Measurements from ENCODE around the gene IZUMO1R.
"Not testable (repeated sequence)": the region's sequence is repeated elsewhere in the genome, so short reads cannot be mapped to it uniquely, and the experiment has no call there.

IZUMO1R gene

GRCh38 chr11:94325681-94326080 is 21.3 kb downstream of the IZUMO1R start:
- DNase-seq (ENCODE audit: low read depth, low spot score), result no peak

DNA sequence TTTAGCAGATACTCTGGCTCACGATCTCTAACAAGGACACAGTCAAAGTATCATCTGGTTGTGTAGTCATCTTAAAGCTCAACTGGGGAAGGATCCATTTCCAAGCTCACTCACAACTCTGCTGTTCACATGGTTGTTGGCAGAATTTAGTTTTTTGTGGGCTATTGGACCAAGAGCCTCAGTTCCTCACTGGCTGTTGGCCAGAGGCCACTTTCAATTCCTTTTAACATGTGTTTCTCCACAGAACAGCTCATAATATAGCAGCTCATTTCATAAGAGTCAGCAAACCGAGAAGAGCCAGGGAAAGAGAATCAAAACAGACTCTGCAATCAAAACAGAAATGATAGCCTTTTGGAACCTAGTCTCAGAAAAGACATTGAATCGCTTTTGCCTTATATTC is 22.6 kb downstream of the IZUMO1R start:
- DNase-seq (ENCODE audit: low read depth, low spot score), result no peak

GRCh38 chr11:94328587-94329080 is 24.3 kb downstream of the IZUMO1R start:
- no peak for DNase-seq (ENCODE audit: low read depth, low spot score)

DNA sequence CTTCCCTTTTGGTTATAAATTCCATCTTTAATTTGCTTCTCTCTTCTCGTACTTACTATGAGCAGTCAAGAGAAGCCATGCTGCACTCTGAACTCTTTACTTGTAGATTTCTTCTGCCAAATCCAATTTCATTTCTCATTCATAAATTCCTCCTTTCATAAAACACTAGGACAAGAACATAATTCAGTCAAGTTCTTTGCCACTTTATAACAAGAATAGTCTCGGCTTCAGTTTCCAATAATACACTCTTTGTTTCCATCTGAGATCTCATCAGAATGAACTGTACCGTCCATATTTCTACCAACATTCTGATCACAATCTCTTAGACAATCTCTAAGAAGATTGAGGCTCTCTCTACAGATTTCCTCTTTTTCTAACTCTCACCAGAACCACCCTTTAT is 25.1 kb downstream of the IZUMO1R start:
- DNase-seq (ENCODE audit: low read depth, low spot score), result no peak

GRCh38 chr11:94330789-94331188 is 26.4 kb downstream of the IZUMO1R start:
- peak; percentile 14 for DNase-seq (ENCODE audit: low read depth, low spot score)

- DNase-seq (ENCODE audit: low read depth, low spot score), result no peak
Observed at GRCh38 chr11:94332814-94333213, 28.4 kb downstream of the IZUMO1R start.

- DNase-seq (ENCODE audit: low read depth, low spot score), result no peak
Observed at GRCh38 chr11:94336033-94336432, 31.7 kb downstream of the IZUMO1R start.

DNA sequence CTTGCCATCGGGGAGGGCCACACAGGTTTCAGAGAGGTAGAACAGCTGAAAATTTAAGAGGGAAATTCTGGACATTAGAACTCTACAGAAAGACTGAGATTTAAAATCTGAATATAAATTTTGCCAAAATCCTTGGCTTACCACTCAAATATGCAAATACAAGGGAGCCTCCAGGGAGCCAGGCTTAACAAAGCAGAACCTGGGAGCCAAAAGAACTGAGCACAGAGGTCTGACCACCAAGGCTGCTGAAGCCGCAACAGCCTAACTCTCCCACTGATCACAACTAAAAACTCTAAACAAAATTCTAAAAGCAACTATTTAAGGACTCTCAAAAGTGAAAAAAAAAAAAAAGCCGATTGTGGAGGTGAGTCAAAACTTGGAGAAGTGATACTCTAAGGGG is 34.3 kb downstream of the IZUMO1R start:
- DNase-seq (ENCODE audit: low read depth, low spot score), result no peak

DNA sequence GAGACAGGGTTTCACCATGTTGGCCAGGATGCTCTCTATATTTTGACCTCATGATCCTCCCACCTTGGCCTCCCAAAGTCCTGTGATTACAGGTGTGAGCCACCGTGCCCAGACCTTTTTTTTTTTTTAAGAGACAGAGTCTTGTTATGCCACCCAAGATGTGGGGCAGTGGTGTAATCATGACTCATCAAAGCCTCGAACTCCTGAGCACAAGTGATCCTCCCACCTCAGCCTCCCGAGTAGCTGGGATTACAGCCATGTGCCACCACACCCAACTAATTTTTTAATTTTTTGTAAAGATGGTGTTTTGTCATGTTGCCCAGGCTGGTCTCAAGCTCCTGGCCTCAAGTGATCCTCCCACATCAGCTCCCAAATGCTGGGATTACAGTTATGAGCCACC is 37.9 kb downstream of the IZUMO1R start:
- no peak for DNase-seq (ENCODE audit: low read depth, low spot score)

- no peak for DNase-seq (ENCODE audit: low read depth, low spot score)
Observed at GRCh38 chr11:94343495-94343894, 39.1 kb downstream of the IZUMO1R start.

- not testable (repeated sequence) for DNase-seq (ENCODE audit: low read depth, low spot score)
Observed at GRCh38 chr11:94346311-94346710, 41.9 kb downstream of the IZUMO1R start.

DNA sequence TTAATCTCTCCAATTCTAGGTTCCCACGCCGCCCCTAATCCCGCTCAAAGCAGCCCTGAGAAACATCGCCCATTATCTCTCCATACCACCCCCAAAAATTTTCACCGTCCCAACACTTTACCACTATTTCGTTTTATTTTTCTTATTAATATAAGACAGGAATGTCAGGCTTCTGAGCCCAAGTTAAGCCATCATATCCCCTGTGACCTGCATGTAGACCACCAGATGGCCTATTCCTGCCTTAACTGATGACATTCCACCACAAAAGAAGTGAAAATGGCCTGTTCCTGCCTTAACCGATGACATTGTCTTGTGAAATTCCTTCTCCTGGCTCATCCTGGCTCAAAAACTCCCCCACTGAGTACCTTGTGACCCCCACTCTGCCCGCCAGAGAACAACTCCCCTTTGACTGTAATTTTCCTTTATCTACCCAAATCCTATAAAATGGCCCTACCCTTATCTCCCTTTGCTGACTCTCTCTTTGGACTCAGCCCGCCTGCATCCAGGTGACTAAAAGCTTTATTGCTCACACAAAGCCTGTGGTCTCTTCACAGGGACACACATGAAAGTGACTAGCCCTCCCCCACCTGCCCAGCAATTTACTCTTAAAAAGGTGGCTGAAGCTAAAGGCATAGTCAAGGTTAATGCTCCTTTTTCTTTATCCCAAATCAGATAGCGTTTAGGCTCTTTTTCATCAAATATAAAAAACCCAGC is 46.6 kb downstream of the IZUMO1R start:
- DNase-seq (ENCODE audit: low read depth, low spot score), result not testable (repeated sequence)

Data from astrocyte of the hippocampus (primary cell).